ENCODE measurements around the gene SCLY.

Gene SCLY

GRCh38 chr2:238069877-238070276 is 9.1 kb downstream of the SCLY start:
- no peak for DNase-seq (ENCODE audit: low read depth)

- DNase-seq (ENCODE audit: low read depth) = no peak
Measured at GRCh38 chr2:238075397-238075796, 14.6 kb downstream of the SCLY start.

- DNase-seq (ENCODE audit: low read depth) = no peak
Measured at GRCh38 chr2:238077292-238077691, 16.5 kb downstream of the SCLY start.

- no peak for DNase-seq (ENCODE audit: low read depth)
Measured at GRCh38 chr2:238079874-238080327, 19.1 kb downstream of the SCLY start.

GRCh38 chr2:238080518-238080917 is 19.7 kb downstream of the SCLY start:
- DNase-seq (ENCODE audit: low read depth) = no peak

- no peak for DNase-seq (ENCODE audit: low read depth)
Measured at GRCh38 chr2:238081150-238081549, 20.3 kb downstream of the SCLY start.

- no peak for DNase-seq (ENCODE audit: low read depth)
Measured at GRCh38 chr2:238081561-238081960, 20.8 kb downstream of the SCLY start.

GRCh38 chr2:238082151-238082550 is 21.4 kb downstream of the SCLY start:
- no peak for DNase-seq (ENCODE audit: low read depth)

GRCh38 chr2:238082827-238083226 is 22.0 kb downstream of the SCLY start:
- no peak for DNase-seq (ENCODE audit: low read depth)

- DNase-seq (ENCODE audit: low read depth) = no peak
Measured at GRCh38 chr2:238083919-238084318, 23.1 kb downstream of the SCLY start.

GRCh38 chr2:238084761-238085160 is 24.0 kb downstream of the SCLY start:
- DNase-seq (ENCODE audit: low read depth) = no peak

GRCh38 chr2:238085899-238086298 is 25.1 kb downstream of the SCLY start:
- DNase-seq (ENCODE audit: low read depth) = no peak

GRCh38 chr2:238087211-238087610 is 26.4 kb downstream of the SCLY start:
- no peak for DNase-seq (ENCODE audit: low read depth)

- no peak for DNase-seq (ENCODE audit: low read depth)
Measured at GRCh38 chr2:238090887-238091286, 30.1 kb downstream of the SCLY start.

- DNase-seq (ENCODE audit: low read depth) = no peak
Measured at GRCh38 chr2:238091436-238092060, 30.7 kb downstream of the SCLY start.

- no peak for DNase-seq (ENCODE audit: low read depth)
Measured at GRCh38 chr2:238092486-238093035, 31.8 kb downstream of the SCLY start.

GRCh38 chr2:238093181-238094140 is 32.7 kb downstream of the SCLY start:
- DNase-seq (ENCODE audit: low read depth) = no peak

- DNase-seq (ENCODE audit: low read depth) = no peak
Measured at GRCh38 chr2:238094438-238095022, 33.7 kb downstream of the SCLY start.

- DNase-seq (ENCODE audit: low read depth) = no peak
Measured at GRCh38 chr2:238095143-238095542, 34.3 kb downstream of the SCLY start.

- no peak for DNase-seq (ENCODE audit: low read depth)
Measured at GRCh38 chr2:238096311-238097011, 35.7 kb downstream of the SCLY start.

GRCh38 chr2:238097201-238097987 is 36.6 kb downstream of the SCLY start:
- no peak for DNase-seq (ENCODE audit: low read depth)
